Activated naive CD8-positive, alpha-beta T cell treated with anti-CD3 and anti-CD28 coated beads, Interleukin-2, amount 10 ng/mL, durations not matched to agents 7 days and 5 days (primary cell): Measurements from ENCODE around the gene HIP1. TPM values are rescaled to one million over a fixed set of nuclear protein-coding genes. Genes with fewer than 3 reads are reported as not detected.
A peak's percentile ranks its signal among the peaks of the same experiment; 100 is the strongest.
"Not testable (repeated sequence)": the region's sequence is repeated elsewhere in the genome, so short reads cannot be mapped to it uniquely, and the experiment has no call there.

Source experiments
- ATAC-seq: fragments of 150-1000 bp; cut with Tn5 transposase; one replicate; pipeline ENCODE4 v1.10.0; 2021; ENCODE audit warnings: low read depth, moderate library complexity
- POLR2A ChIA-PET: fragments of 350-600 bp; sonication (Branson Sonifier 250); formaldehyde crosslinking; loops from one replicate; lab custom pipeline; 2021; ENCODE audit warnings: antibody characterized with exemption; lab: Charles Lee
- DNase-seq: peaks from one replicate; pipeline ENCODE4 v3.0.0; 2021
- H3K27ac Mint-ChIP-seq: one replicate; pipeline ENCODE4 v1.8.0; 2022; ENCODE audit warnings: mild to moderate bottlenecking, mixed read lengths
- H3K27me3 Mint-ChIP-seq: one replicate; pipeline ENCODE4 v1.8.0; 2022; ENCODE audit warnings: mild to moderate bottlenecking, moderate library complexity, mixed read lengths
- H3K36me3 Mint-ChIP-seq: one replicate; pipeline ENCODE4 v1.8.0; 2021; ENCODE audit warnings: mild to moderate bottlenecking, mixed read lengths
- H3K4me1 Mint-ChIP-seq: one replicate; pipeline ENCODE4 v1.8.0; 2021; ENCODE audit warnings: mixed read lengths
- H3K4me3 Mint-ChIP-seq: one replicate; pipeline ENCODE4 v1.8.0; 2022; ENCODE audit warnings: mild to moderate bottlenecking, moderate library complexity, mixed read lengths
- H3K9me3 Mint-ChIP-seq: one replicate; pipeline ENCODE4 v1.8.0; 2021; ENCODE audit warnings: mixed read lengths
- total RNA-seq, 2 experiments: library from RNA; stranded (reverse); gene quantifications; one replicate each; pipeline ENCODE4 v1.2.3, GENCODE V29; 2021

Gene HIP1
- total RNA-seq, 2 experiments from 2014 or later: 8.7 TPM

DNA sequence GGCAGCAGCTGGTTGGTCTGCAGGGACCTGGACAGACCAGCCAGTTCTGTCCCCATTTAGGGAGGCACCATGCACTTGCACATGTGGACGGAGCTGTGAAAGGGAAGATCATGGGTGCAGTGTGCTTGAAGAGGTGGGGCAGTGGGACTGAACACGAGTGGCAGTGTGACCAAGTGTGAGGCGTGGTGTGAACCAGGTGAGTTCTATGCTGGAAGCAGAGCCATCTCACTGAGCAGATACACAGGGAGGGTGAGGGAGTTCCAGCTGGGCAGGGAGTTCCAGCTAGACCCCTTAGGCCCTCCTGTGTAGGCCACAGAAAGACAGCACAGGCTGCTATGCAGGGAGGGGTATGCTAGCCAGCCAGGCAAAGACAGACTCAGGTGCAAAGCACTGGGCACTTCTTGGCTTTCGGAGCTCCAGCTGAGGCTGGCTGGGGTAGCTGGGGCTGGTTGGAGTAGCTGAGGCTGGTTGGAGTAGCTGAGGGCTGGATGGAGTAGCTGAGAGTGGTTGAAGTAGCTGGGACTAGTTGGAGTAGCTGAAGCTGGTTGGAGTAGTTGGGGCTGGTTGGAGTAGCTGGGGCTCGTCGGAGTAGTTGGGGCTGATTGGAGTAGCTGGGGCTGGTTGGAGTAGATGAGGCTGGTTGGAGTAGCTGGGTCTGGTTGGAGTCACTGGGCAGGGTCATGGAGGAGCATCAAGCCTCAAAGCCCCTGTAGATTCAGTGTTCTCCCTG, 90.9 kb downstream of the HIP1 start:
- Mint-ChIP-seq H3K4me3 (no peak overlapping the region), H3K27ac (no peak overlapping the region), H3K27me3 (no peaks in the 10 kb centered on the region), H3K4me1 (no peaks in the 10 kb centered on the region), H3K36me3 (no peaks in the 10 kb centered on the region), H3K9me3 (peaks cover 3% of the 10 kb centered on the region)
- ATAC-seq (no peak), DNase-seq (no peak)
- POLR2A ChIA-PET: no interaction called here

DNA sequence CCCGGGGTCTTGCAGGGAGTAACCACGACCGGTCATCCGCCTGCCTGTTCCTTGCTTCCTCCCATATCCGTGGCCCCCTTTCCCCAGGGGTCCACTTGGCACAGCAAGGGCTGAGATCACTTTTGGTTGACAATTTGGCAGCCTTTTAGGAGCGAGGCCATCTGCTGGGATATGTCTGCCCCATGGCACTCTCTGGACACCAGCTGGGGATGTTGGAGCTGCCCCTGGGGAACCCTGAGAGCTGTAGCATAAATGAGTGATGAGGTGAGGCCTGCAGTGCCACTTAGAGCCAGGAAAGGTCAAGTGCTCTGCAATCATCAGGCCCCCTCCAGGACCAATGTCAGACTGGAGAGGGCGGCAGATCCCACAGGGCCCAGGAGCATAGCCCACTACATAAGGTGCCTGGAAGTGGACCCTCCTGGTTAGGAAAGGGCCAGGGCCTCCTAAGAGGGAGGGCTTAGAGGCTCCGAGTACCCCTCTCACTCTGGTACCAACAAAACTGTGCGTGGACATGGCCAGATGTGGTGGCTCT, 92.1 kb downstream of the HIP1 start:
- Mint-ChIP-seq H3K27me3 (no peaks in the 10 kb centered on the region), H3K36me3 (no peaks in the 10 kb centered on the region), H3K4me3 (no peak overlapping the region), H3K4me1 (no peaks in the 10 kb centered on the region), H3K27ac (no peak overlapping the region), H3K9me3 (peaks cover 3% of the 10 kb centered on the region)
- DNase-seq (no peak), ATAC-seq (no peak)
- POLR2A ChIA-PET: no interaction called here

DNA sequence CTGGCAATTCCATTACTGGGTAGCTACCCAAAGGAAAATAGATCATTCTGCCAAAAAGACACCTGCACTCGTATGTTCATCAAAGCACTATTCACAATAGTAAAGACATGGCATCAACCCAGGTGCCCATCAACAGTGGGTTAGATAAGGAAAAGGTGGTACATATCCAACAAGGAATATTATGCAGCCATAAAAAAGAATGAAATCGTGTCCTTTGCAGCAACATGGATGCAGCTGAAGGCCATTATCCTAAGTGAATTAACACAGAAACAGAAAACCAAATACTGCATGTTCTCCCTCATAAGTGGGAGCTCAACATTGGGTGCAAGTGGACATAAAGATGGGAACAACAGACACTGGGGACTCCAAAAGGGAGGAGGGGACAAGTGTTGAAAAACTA, 93.2 kb downstream of the HIP1 start:
- ATAC-seq: no peak
- no peak for DNase-seq
- POLR2A ChIA-PET: no interaction called here
- Mint-ChIP-seq H3K4me1 (no peaks in the 10 kb centered on the region), H3K27ac (no peak overlapping the region), H3K4me3 (no peak overlapping the region), H3K9me3 (peaks cover 3% of the 10 kb centered on the region), H3K36me3 (no peaks in the 10 kb centered on the region), H3K27me3 (no peaks in the 10 kb centered on the region)

DNA sequence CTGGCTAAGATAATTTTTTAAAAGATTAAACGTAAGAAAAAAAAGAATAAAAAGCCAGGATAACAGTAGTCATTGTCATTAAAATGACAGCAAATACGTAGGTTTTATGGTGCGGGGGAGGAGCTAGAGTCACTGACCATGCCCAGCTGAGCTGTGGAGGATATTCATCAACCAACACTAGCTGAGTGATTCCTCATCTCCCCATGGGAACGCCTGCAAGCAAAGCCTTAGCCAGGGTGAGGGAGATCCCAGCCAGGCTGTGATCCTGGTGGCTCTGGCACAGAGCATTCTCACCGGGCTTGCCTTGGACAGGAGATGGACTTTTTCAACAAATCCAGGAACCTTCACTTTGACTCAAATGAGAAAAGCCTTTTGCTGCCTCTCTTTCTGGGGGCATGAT, 94.2 kb downstream of the HIP1 start:
- peaks cover 3% of the 10 kb centered on the region for H3K4me1 Mint-ChIP-seq
- no peak overlapping the region for H3K27ac Mint-ChIP-seq
- POLR2A ChIA-PET: no interaction called here
- H3K27me3 Mint-ChIP-seq: peaks cover 6% of the 10 kb centered on the region
- ATAC-seq: no peak
- no peaks in the 10 kb centered on the region for H3K36me3 Mint-ChIP-seq
- peaks cover 3% of the 10 kb centered on the region for H3K9me3 Mint-ChIP-seq
- H3K4me3 Mint-ChIP-seq: no peak overlapping the region
- no peak for DNase-seq

DNA sequence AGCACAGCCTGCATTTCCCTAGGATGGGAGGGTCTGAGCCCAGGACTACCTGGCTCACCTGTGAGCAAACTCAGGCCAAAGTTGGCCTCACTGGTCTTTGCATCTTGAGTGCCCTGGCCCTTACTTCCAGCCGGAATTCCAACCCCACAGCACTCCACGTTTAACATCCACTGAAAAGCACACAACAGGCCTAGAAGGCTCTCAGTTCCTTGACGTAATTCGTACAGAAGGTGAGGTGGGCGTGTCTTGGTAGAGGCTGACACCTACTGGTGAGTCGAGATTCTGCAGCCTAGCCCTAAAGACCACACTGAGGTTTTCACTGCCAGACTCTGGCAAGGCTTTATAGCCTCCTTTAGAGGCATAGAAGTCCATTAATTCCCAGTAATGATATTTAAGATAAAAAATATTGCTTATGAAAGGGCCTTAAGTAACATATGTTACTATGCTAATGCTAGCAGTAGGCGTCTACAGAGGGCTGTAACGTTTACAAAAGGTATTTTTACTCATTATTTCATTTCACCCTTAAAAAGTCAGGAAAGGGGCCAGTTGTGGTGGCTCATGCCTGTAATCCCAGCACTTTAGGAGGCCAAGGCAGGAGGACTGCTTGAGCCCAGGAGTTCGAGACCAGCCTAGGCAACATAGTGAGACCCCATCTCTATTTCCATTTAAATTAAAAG, 95.8 kb downstream of the HIP1 start:
- peak; percentile 62 for DNase-seq
- Mint-ChIP-seq H3K4me1 (peaks cover 4% of the 10 kb centered on the region), H3K4me3 (no peak overlapping the region), H3K27ac (no peak overlapping the region), H3K36me3 (peaks cover 1% of the 10 kb centered on the region), H3K9me3 (peaks cover 3% of the 10 kb centered on the region), H3K27me3 (peaks cover 15% of the 10 kb centered on the region)
- ATAC-seq: peak; percentile 69
- POLR2A ChIA-PET: no interaction called here

DNA sequence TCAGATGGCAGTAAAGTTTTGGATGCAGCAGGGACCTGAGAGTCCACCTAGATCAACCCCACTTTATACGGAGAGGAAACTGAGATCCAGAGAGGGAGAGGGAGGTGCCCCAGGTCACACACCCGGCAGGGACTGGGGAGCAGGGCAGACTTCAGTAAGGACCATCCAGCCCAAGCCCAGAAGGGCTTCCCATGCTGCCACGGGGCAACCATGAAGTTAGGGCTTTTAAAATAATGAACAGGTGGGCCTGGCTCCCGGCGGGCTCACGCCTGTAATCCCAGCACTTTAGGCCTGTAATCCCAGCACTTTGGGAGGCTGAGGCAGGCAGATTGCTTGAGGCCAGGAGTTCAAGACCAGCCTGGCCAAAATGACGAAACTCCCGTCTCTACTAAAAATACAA, 98.5 kb downstream of the HIP1 start:
- peaks cover 1% of the 10 kb centered on the region for H3K36me3 Mint-ChIP-seq
- H3K4me3 Mint-ChIP-seq: peak overlapping the region; percentile 79
- no peak overlapping the region for H3K27ac Mint-ChIP-seq
- peaks cover 4% of the 10 kb centered on the region for H3K4me1 Mint-ChIP-seq
- DNase-seq (no peak), ATAC-seq (no peak)
- POLR2A ChIA-PET: no interaction called here
- H3K27me3 Mint-ChIP-seq: peaks cover 20% of the 10 kb centered on the region
- no peaks in the 10 kb centered on the region for H3K9me3 Mint-ChIP-seq

DNA sequence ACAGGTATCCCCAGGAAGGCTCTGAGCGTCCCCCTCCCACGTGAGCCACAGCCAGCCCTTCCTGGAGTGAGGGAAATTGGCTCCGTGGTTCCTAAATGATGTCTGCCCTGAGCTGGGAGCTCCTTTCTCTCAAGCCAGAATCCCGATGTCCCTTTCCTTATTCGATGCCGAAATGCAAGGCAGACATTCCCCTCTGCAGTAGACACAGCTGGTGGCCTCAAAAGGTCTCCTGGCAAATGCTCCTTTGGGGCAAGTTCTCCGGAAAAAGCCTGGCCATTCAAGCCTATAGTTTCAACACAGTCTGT, 98.9 kb downstream of the HIP1 start:
- H3K27me3 Mint-ChIP-seq: peaks cover 20% of the 10 kb centered on the region
- peaks cover 4% of the 10 kb centered on the region for H3K4me1 Mint-ChIP-seq
- peaks cover 1% of the 10 kb centered on the region for H3K36me3 Mint-ChIP-seq
- POLR2A ChIA-PET: no interaction called here
- peak overlapping the region; percentile 79 for H3K4me3 Mint-ChIP-seq
- H3K27ac Mint-ChIP-seq: no peak overlapping the region
- H3K9me3 Mint-ChIP-seq: no peaks in the 10 kb centered on the region
- DNase-seq: no peak
- no peak for ATAC-seq

DNA sequence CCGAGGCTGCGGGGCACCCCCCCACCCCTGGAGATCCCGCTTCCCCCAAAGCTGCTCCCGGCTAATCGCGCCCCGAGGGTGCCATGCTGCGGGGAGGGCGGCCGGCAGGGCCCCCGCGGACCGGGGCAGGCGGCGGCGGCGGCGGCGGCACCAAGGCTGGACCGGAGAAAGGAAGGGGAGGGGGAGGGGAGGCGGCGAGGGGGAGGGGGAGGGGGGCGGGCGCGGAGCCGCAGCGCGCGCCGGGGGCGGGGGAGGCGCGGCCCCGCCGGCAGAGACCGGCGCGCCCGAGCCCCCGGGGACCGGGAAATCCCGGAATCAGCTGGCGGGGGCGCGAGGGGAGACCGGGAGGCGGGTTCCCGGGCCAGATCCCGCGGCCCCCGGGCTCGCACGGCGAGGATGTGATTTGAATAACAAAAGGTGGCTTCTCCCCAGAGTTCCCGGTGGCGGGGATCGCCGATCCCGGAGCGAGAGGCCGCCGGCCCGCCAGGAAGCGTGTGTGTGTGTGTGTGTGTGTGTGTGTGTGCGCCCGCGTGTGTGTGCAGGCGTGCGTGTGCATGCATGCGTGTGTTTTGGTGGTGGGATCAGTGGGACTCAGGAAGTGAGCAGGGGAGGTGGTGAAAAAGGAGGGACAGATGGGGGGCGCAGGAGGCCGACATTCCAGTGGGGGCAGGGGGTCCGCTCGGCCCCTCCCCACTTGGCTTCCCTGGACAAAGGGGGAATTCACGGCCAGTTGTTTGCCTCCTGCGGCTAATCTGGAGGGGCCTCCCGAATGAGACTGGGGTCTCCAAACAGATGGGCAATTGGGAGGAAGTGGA, 99.5 kb downstream of the HIP1 start:
- Mint-ChIP-seq H3K36me3 (peaks cover 1% of the 10 kb centered on the region), H3K9me3 (no peaks in the 10 kb centered on the region), H3K4me1 (peaks cover 4% of the 10 kb centered on the region), H3K27ac (no peak overlapping the region), H3K4me3 (peak overlapping the region; percentile 79), H3K27me3 (peaks cover 20% of the 10 kb centered on the region)
- POLR2A ChIA-PET: no interaction called here
- ATAC-seq (no peak), DNase-seq (peak; percentile 56)

DNA sequence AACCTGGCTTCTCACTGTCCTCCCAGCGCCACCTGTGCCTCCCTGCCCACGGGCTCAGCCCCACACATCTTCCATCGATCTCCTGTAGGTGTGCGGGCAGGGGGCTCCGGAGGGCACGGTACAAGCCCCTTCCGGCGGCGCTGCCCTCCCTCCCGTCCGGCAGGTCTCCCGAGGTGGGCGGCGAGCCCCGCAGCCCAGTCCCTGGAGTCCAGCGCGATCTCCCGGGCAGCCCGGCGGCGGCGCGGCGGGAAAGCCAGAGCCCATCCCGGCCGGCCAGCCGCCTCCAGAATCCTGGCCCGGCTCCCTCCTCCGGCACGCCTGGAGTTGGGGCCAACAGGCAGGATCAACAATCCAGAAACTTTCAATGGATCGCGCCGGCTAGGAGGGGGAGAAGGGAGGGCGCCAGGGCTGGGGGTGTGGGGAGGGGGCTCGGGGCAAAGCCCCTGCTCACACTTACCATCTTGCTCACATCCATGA, 100.1 kb downstream of the HIP1 start:
- POLR2A ChIA-PET: no interaction called here
- Mint-ChIP-seq H3K36me3 (peaks cover 1% of the 10 kb centered on the region), H3K27me3 (peaks cover 20% of the 10 kb centered on the region), H3K9me3 (no peaks in the 10 kb centered on the region), H3K27ac (no peak overlapping the region), H3K4me3 (no peak overlapping the region), H3K4me1 (peaks cover 4% of the 10 kb centered on the region)
- ATAC-seq: no peak
- peak; percentile 36 for DNase-seq

DNA sequence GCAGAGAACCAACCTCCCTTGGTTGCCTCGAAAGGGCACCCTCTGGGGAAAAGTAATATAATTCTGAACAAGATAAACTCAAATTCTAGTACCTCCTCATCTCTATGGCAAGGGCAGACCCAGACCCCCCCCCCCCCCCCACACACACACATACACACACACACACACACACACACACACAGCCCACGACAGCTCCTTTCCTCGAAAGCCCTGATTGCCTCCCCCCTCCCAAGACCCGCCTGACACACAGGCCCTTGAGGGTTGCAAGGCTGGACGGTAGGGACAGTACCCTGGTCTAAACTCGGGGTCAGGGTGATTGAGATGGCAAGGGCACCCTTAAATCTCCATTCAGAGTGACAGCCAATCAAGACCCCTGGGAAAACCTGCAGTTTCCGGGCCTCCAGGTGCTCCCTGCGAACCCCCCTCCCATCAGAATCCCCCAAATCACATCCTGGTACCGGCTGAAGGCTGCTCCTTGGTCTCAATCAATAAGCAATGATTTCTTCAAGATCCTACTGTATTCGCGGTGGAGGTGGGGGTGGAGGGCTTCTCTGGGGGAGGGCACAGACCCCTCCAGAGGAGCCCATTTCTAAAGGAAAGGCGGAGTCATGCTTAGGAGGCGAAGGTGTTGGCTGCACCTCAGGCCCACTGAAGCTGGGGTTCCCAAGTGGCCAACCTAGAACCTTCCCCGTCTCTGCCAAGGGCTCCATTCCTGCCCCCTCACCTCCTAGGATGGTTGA, 100.7 kb downstream of the HIP1 start:
- no peaks in the 10 kb centered on the region for H3K9me3 Mint-ChIP-seq
- H3K36me3 Mint-ChIP-seq: peaks cover 1% of the 10 kb centered on the region
- peaks cover 20% of the 10 kb centered on the region for H3K27me3 Mint-ChIP-seq
- peaks cover 4% of the 10 kb centered on the region for H3K4me1 Mint-ChIP-seq
- DNase-seq: no peak
- H3K27ac Mint-ChIP-seq: no peak overlapping the region
- ATAC-seq: no peak
- POLR2A ChIA-PET: no interaction called here
- H3K4me3 Mint-ChIP-seq: no peak overlapping the region

DNA sequence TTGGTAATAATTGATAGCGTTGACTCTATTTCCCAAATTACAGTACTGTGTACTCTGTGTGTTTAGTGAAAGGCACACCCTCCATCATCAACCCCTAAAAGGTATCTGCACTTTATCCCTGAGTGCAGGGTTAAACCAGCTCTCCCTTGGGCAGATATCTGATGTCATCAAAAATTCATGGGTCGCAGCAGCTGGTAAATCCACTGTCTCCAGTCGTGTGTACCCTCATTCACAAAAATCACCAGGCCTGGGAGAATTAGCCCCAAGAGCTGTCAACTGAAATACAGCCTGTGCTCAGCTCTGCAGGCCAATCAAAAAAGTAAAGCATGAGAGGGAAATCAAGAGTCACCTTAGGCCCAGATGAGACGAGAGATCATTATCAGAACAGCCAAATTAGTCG, 103.7 kb downstream of the HIP1 start:
- Mint-ChIP-seq H3K4me3 (no peak overlapping the region), H3K27ac (no peak overlapping the region), H3K9me3 (no peaks in the 10 kb centered on the region), H3K4me1 (peaks cover 6% of the 10 kb centered on the region), H3K27me3 (peaks cover 18% of the 10 kb centered on the region), H3K36me3 (peaks cover 1% of the 10 kb centered on the region)
- POLR2A ChIA-PET: no interaction called here
- ATAC-seq (no peak), DNase-seq (no peak)

DNA sequence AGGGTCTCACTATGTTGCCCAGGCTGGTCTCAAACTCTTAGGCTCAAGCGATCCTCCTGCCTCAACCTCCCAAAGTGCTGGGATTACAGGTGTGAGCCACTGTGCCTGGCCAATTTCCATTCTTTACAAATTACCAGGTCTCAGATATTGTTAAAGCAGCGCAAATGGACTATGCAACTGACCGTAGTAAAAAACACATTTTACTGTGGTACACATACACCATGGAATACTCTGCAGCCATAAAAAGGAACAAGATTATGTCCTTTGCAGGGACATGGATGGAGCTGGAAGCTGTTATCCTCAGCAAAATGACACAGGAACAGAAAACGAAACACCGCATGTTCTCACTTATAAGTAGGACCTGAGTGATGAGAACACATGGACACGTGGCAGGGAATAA, 106.2 kb downstream of the HIP1 start:
- not testable (repeated sequence) for H3K27ac Mint-ChIP-seq, ATAC-seq, H3K4me1 Mint-ChIP-seq, H3K27me3 Mint-ChIP-seq, H3K36me3 Mint-ChIP-seq, H3K4me3 Mint-ChIP-seq, DNase-seq, H3K9me3 Mint-ChIP-seq
- POLR2A ChIA-PET: interaction anchor here (0.6 kb wide), 1 partner anchor 65 kb away, joined by 6 read pairs; no protein-coding TSS in a partner anchor

DNA sequence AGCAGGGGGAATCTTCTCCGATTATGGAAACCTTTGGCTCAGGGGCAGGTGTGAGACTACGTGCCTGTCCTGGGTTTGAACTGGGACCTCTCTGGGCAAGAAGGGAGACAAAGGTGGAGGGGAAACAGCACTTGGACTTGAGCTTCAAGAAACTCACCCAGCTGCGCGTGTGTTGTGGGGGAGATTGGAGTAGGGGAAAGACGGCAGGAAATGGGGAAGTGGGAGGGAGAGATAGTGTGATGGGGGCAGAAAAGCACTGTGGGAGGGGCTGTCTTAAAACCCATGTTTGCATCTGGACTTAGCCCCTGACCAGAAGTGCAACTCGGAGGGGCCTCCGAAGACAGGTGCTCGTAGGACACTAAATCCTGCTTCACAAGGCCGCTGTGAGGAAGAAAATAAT, 107.0 kb downstream of the HIP1 start:
- Mint-ChIP-seq H3K4me1 (peaks cover 2% of the 10 kb centered on the region), H3K4me3 (no peak overlapping the region), H3K9me3 (peaks cover 4% of the 10 kb centered on the region), H3K27me3 (no peaks in the 10 kb centered on the region), H3K36me3 (no peaks in the 10 kb centered on the region), H3K27ac (no peak overlapping the region)
- ATAC-seq (no peak), DNase-seq (no peak)
- POLR2A ChIA-PET: interaction anchor here (0.6 kb wide), 1 partner anchor 66 kb away, joined by 6 read pairs; no protein-coding TSS in a partner anchor
